GM12878 (cell line): Measurements from ENCODE around the gene NEUROD1. TPM values are rescaled to one million over a fixed set of nuclear protein-coding genes. Genes with fewer than 3 reads are reported as not detected.

Experiments used
- ATAC-seq: fragments of 200-7000 bp; cut with Tn5 transposase; 3 replicates; pipeline ENCODE4 v1.9.1; 2020; ENCODE audit warnings: mild to moderate bottlenecking, moderate library complexity
- BruUV-seq: library from RNA; stranded (reverse); fragments of 400-500 nt; replicated peaks from 2 replicates; lab custom pipeline; 2021; lab: Mats Ljungman, UMichigan
- CTCF ChIA-PET: fragments of 300-600 bp; sonication (Branson Sonifier 250); formaldehyde crosslinking; extraction: SDS; loops from one replicate; lab custom pipeline; 2021; ENCODE audit warnings: inconsistent platforms; lab: Yijun Ruan, JAX
- POLR2A ChIA-PET: fragments of 350-600 bp; formaldehyde crosslinking; extraction: SDS; loops from one replicate; lab custom pipeline; 2021; ENCODE audit warnings: inconsistent platforms; lab: Charles Lee
- RAD21 ChIA-PET: fragments of 300-600 bp; sonication (Branson Sonifier 250); formaldehyde crosslinking; loops from one replicate; lab custom pipeline; 2023; ENCODE audit warnings: antibody characterized with exemption; ENCODE audit not compliant: unreplicated experiment; lab: Charles Lee
- SMC1A ChIA-PET: fragments of 300-600 bp; sonication (Branson Sonifier 250); formaldehyde crosslinking; loops from one replicate; lab custom pipeline; 2023; ENCODE audit not compliant: unreplicated experiment, uncharacterized antibody; lab: Charles Lee
- DNase-seq: peaks from one replicate; pipeline ENCODE4 v3.0.0-alpha.2; 2011; ENCODE audit warnings: low read depth, low spot score
- FAIRE-seq: peaks from 3 replicates; lab custom pipeline; 2011; peaks lifted over from hg19 to GRCh38; lab: Jason Lieb, UNC
- H2AFZ ChIP-seq: 2 replicates; pipeline ENCODE4 v1.6.0; 2011; ENCODE audit warnings: low read depth, low read length, control low read depth; ENCODE audit not compliant: control insufficient read depth
- H3K27ac ChIP-seq: 2 replicates; pipeline ENCODE4 v1.5.1; 2011; ENCODE audit warnings: control low read depth; ENCODE audit not compliant: control insufficient read depth, insufficient read depth
- H3K27me3 ChIP-seq, 2 experiments: replicated peaks in 1 of 2; 2 replicates each; pipeline versions ENCODE4 v1.6.0 to v1.6.1; 2011; ENCODE audit warnings: low read length in 1 of 2; ENCODE audit not compliant: control insufficient read depth in 2 of 2, insufficient read depth in 2 of 2
- H3K36me3 ChIP-seq, 2 experiments: 2 replicates each; pipeline ENCODE4 v1.5.1; 2011; ENCODE audit warnings: low read length in 1 of 2; ENCODE audit not compliant: control insufficient read depth in 2 of 2, insufficient read depth in 2 of 2
- H3K4me1 ChIP-seq: 2 replicates; pipeline ENCODE4 v1.6.1; 2011; ENCODE audit warnings: mild to moderate bottlenecking, low read length, moderate library complexity, mixed read lengths; ENCODE audit not compliant: control insufficient read depth, insufficient read depth
- H3K4me2 ChIP-seq: 2 replicates; pipeline ENCODE4 v1.6.0; 2011; ENCODE audit warnings: control low read depth; ENCODE audit not compliant: control insufficient read depth, insufficient read depth
- H3K4me3 ChIP-seq: fragments of 200-600 bp; sonication (generic); 2 replicates; pipeline ENCODE4 v1.5.1; 2016
- H3K79me2 ChIP-seq: 2 replicates; pipeline ENCODE4 v1.6.0; 2011; ENCODE audit warnings: low read length; ENCODE audit not compliant: control insufficient read depth, insufficient read depth
- H3K9ac ChIP-seq: 2 replicates; pipeline ENCODE4 v1.8.0; 2011; ENCODE audit warnings: low read length, control low read depth, mixed read lengths; ENCODE audit not compliant: control insufficient read depth, insufficient read depth
- H3K9me3 ChIP-seq: replicated peaks from 3 replicates; pipeline ENCODE4 v1.5.1; 2011; ENCODE audit warnings: mild to moderate bottlenecking, low read length; ENCODE audit not compliant: control insufficient read depth, insufficient read depth
- H4K20me1 ChIP-seq: 2 replicates; pipeline ENCODE4 v1.6.0; 2011; ENCODE audit not compliant: control insufficient read depth, insufficient read depth
- ATF7 ChIP-seq: fragments of 450-650 bp; IDR thresholded peaks from 2 replicates; pipeline ENCODE4 v1.6.1; 2016; ENCODE audit warnings: low read depth, mild to moderate bottlenecking
- BACH1 ChIP-seq: fragments of 450-650 bp; IDR thresholded peaks from 2 replicates; pipeline ENCODE4 v1.6.1; 2017; ENCODE audit warnings: mild to moderate bottlenecking, borderline replicate concordance
- JUNB ChIP-seq: IDR thresholded peaks from 2 replicates; pipeline ENCODE4 v1.6.1; 2016; ENCODE audit warnings: antibody characterized with exemption, mild to moderate bottlenecking
- MEF2B ChIP-seq: fragments of 450-650 bp; IDR thresholded peaks from 2 replicates; pipeline ENCODE4 v1.6.1; 2018; ENCODE audit warnings: mild to moderate bottlenecking, moderate library complexity; ENCODE audit not compliant: partially characterized antibody, poor library complexity, severe bottlenecking
- MTA2 ChIP-seq: fragments of 450-650 bp; IDR thresholded peaks from 2 replicates; pipeline ENCODE4 v1.6.1; 2016; ENCODE audit warnings: low read depth, mild to moderate bottlenecking, moderate library complexity
- NFYA ChIP-seq: IDR thresholded peaks from 2 replicates; pipeline ENCODE4 v1.6.1; 2011; ENCODE audit warnings: low read depth, mild to moderate bottlenecking, low read length, improper control_type of control experiment, borderline replicate concordance
- NKRF ChIP-seq: fragments of 450-650 bp; conservative IDR thresholded peaks from 2 replicates; pipeline ENCODE4 v1.6.1; 2017; ENCODE audit warnings: mild to moderate bottlenecking, moderate library complexity
- NRF1 ChIP-seq: conservative IDR thresholded peaks from 2 replicates; pipeline ENCODE4 v1.6.1; 2011; ENCODE audit warnings: mild to moderate bottlenecking, low read depth, low read length, improper control_type of control experiment
- SMAD1 ChIP-seq: fragments of 450-650 bp; IDR thresholded peaks from 2 replicates; pipeline ENCODE4 v1.6.1; 2018; ENCODE audit warnings: mild to moderate bottlenecking, low read depth; ENCODE audit not compliant: partially characterized antibody
- STAT1 ChIP-seq: fragments of 450-650 bp; conservative IDR thresholded peaks from 2 replicates; pipeline ENCODE4 v1.6.1; 2014; ENCODE audit warnings: antibody characterized with exemption, mild to moderate bottlenecking
- WRNIP1 ChIP-seq: IDR thresholded peaks from 2 replicates; pipeline ENCODE4 v1.6.1; 2011; ENCODE audit warnings: low read depth, low read length, improper control_type of control experiment, borderline replicate concordance
- YBX1 ChIP-seq: fragments of 450-650 bp; IDR thresholded peaks from 2 replicates; pipeline ENCODE4 v1.6.1; 2016; ENCODE audit warnings: antibody characterized with exemption
- ZNF687 ChIP-seq: fragments of 450-650 bp; IDR thresholded peaks from 2 replicates; pipeline ENCODE4 v1.6.1; 2017; ENCODE audit warnings: mild to moderate bottlenecking, moderate library complexity
- in situ Hi-C: fragments of 300-500 bp; cut with MboI; formaldehyde crosslinking; loops from 9 replicates; pipeline ENCODE4 v1.14.3; 2018; ENCODE audit warnings: mixed read lengths
- intact Hi-C: fragments of 100-400 bp; cut with micrococcal nuclease; formaldehyde crosslinking; loops from one replicate; pipeline ENCODE4 v1.14.2; 2022; ENCODE audit not compliant: unreplicated experiment
- polyA plus RNA-seq, 11 experiments: library from polyadenylated mRNA; depleted of rRNA in 4 of 11; unstranded in 6 of 11; stranded (reverse) in 5 of 11; fragments of >200 nt; fragmentation: Nextera tagmentation in 4 of 11; fragmentation: Illumina TruSeq in 1 of 11; extraction: Ambion mirVana in 4 of 11; extraction: Trizol in 1 of 11; gene quantifications; 1 replicate in 1 of 11; 2 replicates in 10 of 11; pipeline versions ENCODE4 v1.2.1 to v1.2.3, GENCODE V29; 2011 to 2016; ENCODE audit warnings: inconsistent platforms in 2 of 11, missing spikeins in 2 of 11, low read depth in 1 of 11
- total RNA-seq, 4 experiments: library from RNA; depleted of rRNA in 3 of 4; stranded (reverse); fragments of >200 nt in 3 of 4; fragmentation: Illumina TruSeq in 1 of 4; extraction: Trizol in 1 of 4; gene quantifications; 2 replicates each; pipeline versions ENCODE4 v1.2.1 to v1.2.3, GENCODE V29; 2013 to 2021
- TF ChIP-seq, protein P1 (sequence below): fragments of 450-650 bp; IDR thresholded peaks from 2 replicates; pipeline ENCODE4 v1.6.1; 2017; ENCODE audit warnings: mild to moderate bottlenecking, moderate library complexity

Gene NEUROD1
- total and polyA plus RNA-seq, 10 of the 15 experiments (the other 5 are each of a cell fraction or from before 2014, with no cell fraction given), result not detected

GRCh38 chr2:181724662-181725061 lies 44.3 kb upstream of the NEUROD1 start:
- ChIA-PET CTCF (interaction anchor here (2.0 to 2.1 kb wide), 2 partner anchors 9 to 152 kb away, joined by 12 to 13 read pairs; no protein-coding TSS in a partner anchor), RAD21 (interaction anchor here (2.5 kb wide), 1 partner anchor 10 kb away, joined by 11 read pairs; no protein-coding TSS in a partner anchor), SMC1A (interaction anchor here (1.5 kb wide), 1 partner anchor 9 kb away, joined by 10 read pairs; no protein-coding TSS in a partner anchor), POLR2A (no interaction called here)
- in situ Hi-C loops (loop anchor here (25.0 kb wide), 1 partner anchor 1612 kb away; no protein-coding TSS in a partner anchor), intact Hi-C loops (no loop called here)
- H3K36me3 ChIP-seq, result no peaks in the 10 kb centered on the region
- no peak overlapping the region for H3K4me2 ChIP-seq
- no peak for DNase-seq
- no peaks in the 10 kb centered on the region for H3K4me1 ChIP-seq
- no peak for TF ChIP-seq SMAD1
- no peak for TF ChIP-seq NKRF
- TF ChIP-seq YBX1, result no peak
- TF ChIP-seq MEF2B, result no peak
- TF ChIP-seq JUNB, result no peak
- TF ChIP-seq WRNIP1, result no peak
- TF ChIP-seq BACH1, result no peak
- no peak for TF ChIP-seq NFYA
- no peak for TF ChIP-seq MTA2
- TF ChIP-seq ATF7, result no peak
- TF ChIP-seq ZNF687, result no peak
- TF ChIP-seq STAT1, result no peak
- TF ChIP-seq, protein P1, sequence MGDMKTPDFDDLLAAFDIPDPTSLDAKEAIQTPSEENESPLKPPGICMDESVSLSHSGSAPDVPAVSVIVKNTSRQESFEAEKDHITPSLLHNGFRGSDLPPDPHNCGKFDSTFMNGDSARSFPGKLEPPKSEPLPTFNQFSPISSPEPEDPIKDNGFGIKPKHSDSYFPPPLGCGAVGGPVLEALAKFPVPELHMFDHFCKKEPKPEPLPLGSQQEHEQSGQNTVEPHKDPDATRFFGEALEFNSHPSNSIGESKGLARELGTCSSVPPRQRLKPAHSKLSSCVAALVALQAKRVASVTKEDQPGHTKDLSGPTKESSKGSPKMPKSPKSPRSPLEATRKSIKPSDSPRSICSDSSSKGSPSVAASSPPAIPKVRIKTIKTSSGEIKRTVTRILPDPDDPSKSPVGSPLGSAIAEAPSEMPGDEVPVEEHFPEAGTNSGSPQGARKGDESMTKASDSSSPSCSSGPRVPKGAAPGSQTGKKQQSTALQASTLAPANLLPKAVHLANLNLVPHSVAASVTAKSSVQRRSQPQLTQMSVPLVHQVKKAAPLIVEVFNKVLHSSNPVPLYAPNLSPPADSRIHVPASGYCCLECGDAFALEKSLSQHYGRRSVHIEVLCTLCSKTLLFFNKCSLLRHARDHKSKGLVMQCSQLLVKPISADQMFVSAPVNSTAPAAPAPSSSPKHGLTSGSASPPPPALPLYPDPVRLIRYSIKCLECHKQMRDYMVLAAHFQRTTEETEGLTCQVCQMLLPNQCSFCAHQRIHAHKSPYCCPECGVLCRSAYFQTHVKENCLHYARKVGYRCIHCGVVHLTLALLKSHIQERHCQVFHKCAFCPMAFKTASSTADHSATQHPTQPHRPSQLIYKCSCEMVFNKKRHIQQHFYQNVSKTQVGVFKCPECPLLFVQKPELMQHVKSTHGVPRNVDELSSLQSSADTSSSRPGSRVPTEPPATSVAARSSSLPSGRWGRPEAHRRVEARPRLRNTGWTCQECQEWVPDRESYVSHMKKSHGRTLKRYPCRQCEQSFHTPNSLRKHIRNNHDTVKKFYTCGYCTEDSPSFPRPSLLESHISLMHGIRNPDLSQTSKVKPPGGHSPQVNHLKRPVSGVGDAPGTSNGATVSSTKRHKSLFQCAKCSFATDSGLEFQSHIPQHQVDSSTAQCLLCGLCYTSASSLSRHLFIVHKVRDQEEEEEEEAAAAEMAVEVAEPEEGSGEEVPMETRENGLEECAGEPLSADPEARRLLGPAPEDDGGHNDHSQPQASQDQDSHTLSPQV, result no peak
- TF ChIP-seq NRF1, result no peak
- no TSS peak for BruUV-seq
- no peaks in the 10 kb centered on the region for H4K20me1 ChIP-seq
- ATAC-seq, result no peak
- H3K9me3 ChIP-seq, result no peaks in the 10 kb centered on the region
- no peak overlapping the region for H3K4me3 ChIP-seq
- FAIRE-seq, result no peak
- no peaks in the 10 kb centered on the region for H3K27me3 ChIP-seq
- no peak overlapping the region for H2AFZ ChIP-seq
- H3K79me2 ChIP-seq, result no peaks in the 10 kb centered on the region
- no peak overlapping the region for H3K9ac ChIP-seq
- no peak overlapping the region for H3K27ac ChIP-seq
